ENCODE results near the gene PBXIP1.
"Not testable (repeated sequence)": the region's sequence is repeated elsewhere in the genome, so short reads cannot be mapped to it uniquely, and the experiment has no call there.

PBXIP1 gene

GRCh38 chr1:154990276-154990675 lies 34.4 kb upstream of the PBXIP1 start:
- Histone ChIP-seq H3K27ac (ENCODE audit: low read length) (no peak overlapping the region), H3K9me3 (ENCODE audit: insufficient read depth, low read depth, low read length) (no peaks in the 10 kb centered on the region), H3K4me1 (ENCODE audit: insufficient read depth, low read length) (no peaks in the 10 kb centered on the region), H3K36me3 (ENCODE audit: insufficient read depth, low read depth, low read length) (peaks cover 61% of the 10 kb centered on the region), H3K27me3 (ENCODE audit: insufficient read depth, low read length) (no peaks in the 10 kb centered on the region), H3K9ac (ENCODE audit: low read depth, low read length) (no peak overlapping the region), H3K4me3 (ENCODE audit: low read length) (no peak overlapping the region)

- no peak overlapping the region for H3K27ac ChIP-seq (ENCODE audit: low read length)
Observed at GRCh38 chr1:154989195-154989860, 33.4 kb upstream of the PBXIP1 start.

GRCh38 chr1:154988058-154988954 lies 32.4 kb upstream of the PBXIP1 start:
- no peaks in the 10 kb centered on the region for H3K4me1 ChIP-seq (ENCODE audit: insufficient read depth, low read length)
- no peaks in the 10 kb centered on the region for H3K27me3 ChIP-seq (ENCODE audit: insufficient read depth, low read length)
- peaks cover 63% of the 10 kb centered on the region for H3K36me3 ChIP-seq (ENCODE audit: insufficient read depth, low read depth, low read length)
- H3K9me3 ChIP-seq (ENCODE audit: insufficient read depth, low read depth, low read length) = no peaks in the 10 kb centered on the region
- no peak overlapping the region for H3K9ac ChIP-seq (ENCODE audit: low read depth, low read length)
- H3K27ac ChIP-seq (ENCODE audit: low read length) = no peak overlapping the region
- no peak overlapping the region for H3K4me3 ChIP-seq (ENCODE audit: low read length)

More at GRCh38 chr1:154989195-154989860, 33.4 kb upstream of the PBXIP1 start:
- Histone ChIP-seq H3K36me3 (ENCODE audit: insufficient read depth, low read depth, low read length) (peaks cover 63% of the 10 kb centered on the region), H3K4me1 (ENCODE audit: insufficient read depth, low read length) (no peaks in the 10 kb centered on the region), H3K27me3 (ENCODE audit: insufficient read depth, low read length) (no peaks in the 10 kb centered on the region), H3K9ac (ENCODE audit: low read depth, low read length) (no peak overlapping the region), H3K9me3 (ENCODE audit: insufficient read depth, low read depth, low read length) (no peaks in the 10 kb centered on the region), H3K4me3 (ENCODE audit: low read length) (no peak overlapping the region)

- peaks cover 4% of the 10 kb centered on the region; the same call in 1 of the 2 replicates for H3K4me1 ChIP-seq (ENCODE audit: insufficient read depth, low read length)
- no peak overlapping the region for H3K4me3 ChIP-seq (ENCODE audit: low read length)
- no peaks in the 10 kb centered on the region for H3K9me3 ChIP-seq (ENCODE audit: insufficient read depth, low read depth, low read length)
- no peaks in the 10 kb centered on the region for H3K27me3 ChIP-seq (ENCODE audit: insufficient read depth, low read length)
- no peak overlapping the region for H3K27ac ChIP-seq (ENCODE audit: low read length)
- no peak overlapping the region for H3K9ac ChIP-seq (ENCODE audit: low read depth, low read length)
- H3K36me3 ChIP-seq (ENCODE audit: insufficient read depth, low read depth, low read length) = peaks cover 63% of the 10 kb centered on the region
Observed at GRCh38 chr1:154987326-154987725, 31.4 kb upstream of the PBXIP1 start.

- not testable (repeated sequence) for H3K27ac ChIP-seq (ENCODE audit: low read length); H3K9me3 ChIP-seq (ENCODE audit: insufficient read depth, low read depth, low read length); H3K27me3 ChIP-seq (ENCODE audit: insufficient read depth, low read length); H3K9ac ChIP-seq (ENCODE audit: low read depth, low read length); H3K4me3 ChIP-seq (ENCODE audit: low read length); H3K4me1 ChIP-seq (ENCODE audit: insufficient read depth, low read length)
- peaks cover 62% of the 10 kb centered on the region for H3K36me3 ChIP-seq (ENCODE audit: insufficient read depth, low read depth, low read length)
Observed at GRCh38 chr1:154986736-154987135, 30.8 kb upstream of the PBXIP1 start.

GRCh38 chr1:154983776-154984466 lies 28.0 kb upstream of the PBXIP1 start:
- H3K36me3 ChIP-seq (ENCODE audit: insufficient read depth, low read depth, low read length) = peaks cover 54% of the 10 kb centered on the region

GRCh38 chr1:154982897-154983648 lies 27.2 kb upstream of the PBXIP1 start, which contains the start of gene FLAD1:
Gene FLAD1 (plus strand): TSS chr1:154983344. CDS start chr1:154983695, 351 bp downstream.
- Histone ChIP-seq H3K36me3 (ENCODE audit: insufficient read depth, low read depth, low read length) (peaks cover 53% of the 10 kb centered on the region), H3K27ac (ENCODE audit: low read length) (peak within 1 kb of the TSS; percentile 80), H3K4me3 (ENCODE audit: low read length) (peak within 1 kb of the TSS; percentile 91), H3K4me1 (ENCODE audit: insufficient read depth, low read length) (peaks cover 6% of the 10 kb centered on the region; the same call in 1 of the 2 replicates), H3K9me3 (ENCODE audit: insufficient read depth, low read depth, low read length) (no peaks in the 10 kb centered on the region), H3K9ac (ENCODE audit: low read depth, low read length) (peak within 1 kb of the TSS; percentile 96), H3K27me3 (ENCODE audit: insufficient read depth, low read length) (no peaks in the 10 kb centered on the region)

More at GRCh38 chr1:154983776-154984466, 28.0 kb upstream of the PBXIP1 start:
- no peaks in the 10 kb centered on the region for H3K27me3 ChIP-seq (ENCODE audit: insufficient read depth, low read length)
- H3K9me3 ChIP-seq (ENCODE audit: insufficient read depth, low read depth, low read length) = no peaks in the 10 kb centered on the region
- peak overlapping the region; percentile 62 for H3K27ac ChIP-seq (ENCODE audit: low read length)
- H3K4me3 ChIP-seq (ENCODE audit: low read length) = peak overlapping the region; percentile 91
- H3K9ac ChIP-seq (ENCODE audit: low read depth, low read length) = peak overlapping the region; percentile 96
- peaks cover 6% of the 10 kb centered on the region; the same call in 1 of the 2 replicates for H3K4me1 ChIP-seq (ENCODE audit: insufficient read depth, low read length)

GRCh38 chr1:154982341-154982740 lies 26.4 kb upstream of the PBXIP1 start:
- H3K4me3 ChIP-seq (ENCODE audit: low read length) = peak overlapping the region; percentile 91
- H3K27ac ChIP-seq (ENCODE audit: low read length) = peak overlapping the region; percentile 80
- peaks cover 53% of the 10 kb centered on the region for H3K36me3 ChIP-seq (ENCODE audit: insufficient read depth, low read depth, low read length)
- peak overlapping the region; percentile 96 for H3K9ac ChIP-seq (ENCODE audit: low read depth, low read length)
- no peaks in the 10 kb centered on the region for H3K27me3 ChIP-seq (ENCODE audit: insufficient read depth, low read length)
- peaks cover 6% of the 10 kb centered on the region; the same call in 1 of the 2 replicates for H3K4me1 ChIP-seq (ENCODE audit: insufficient read depth, low read length)
- no peaks in the 10 kb centered on the region for H3K9me3 ChIP-seq (ENCODE audit: insufficient read depth, low read depth, low read length)

- Histone ChIP-seq H3K4me1 (ENCODE audit: insufficient read depth, low read length) (peaks cover 11% of the 10 kb centered on the region; the same call in 1 of the 2 replicates), H3K36me3 (ENCODE audit: insufficient read depth, low read depth, low read length) (peaks cover 34% of the 10 kb centered on the region), H3K27me3 (ENCODE audit: insufficient read depth, low read length) (no peaks in the 10 kb centered on the region), H3K9ac (ENCODE audit: low read depth, low read length) (no peak overlapping the region), H3K4me3 (ENCODE audit: low read length) (no peak overlapping the region), H3K27ac (ENCODE audit: low read length) (no peak overlapping the region), H3K9me3 (ENCODE audit: insufficient read depth, low read depth, low read length) (no peaks in the 10 kb centered on the region)
Observed at GRCh38 chr1:154978360-154978759, 22.5 kb upstream of the PBXIP1 start.

- Histone ChIP-seq H3K4me1 (ENCODE audit: insufficient read depth, low read length) (peaks cover 15% of the 10 kb centered on the region; the same call in 1 of the 2 replicates), H3K36me3 (ENCODE audit: insufficient read depth, low read depth, low read length) (peaks cover 34% of the 10 kb centered on the region)
- not testable (repeated sequence) for H3K9me3 ChIP-seq (ENCODE audit: insufficient read depth, low read depth, low read length); H3K9ac ChIP-seq (ENCODE audit: low read depth, low read length); H3K4me3 ChIP-seq (ENCODE audit: low read length); H3K27ac ChIP-seq (ENCODE audit: low read length); H3K27me3 ChIP-seq (ENCODE audit: insufficient read depth, low read length)
Observed at GRCh38 chr1:154977762-154978161, 21.9 kb upstream of the PBXIP1 start.
